GM12878 (cell line): Measurements from ENCODE around the gene DPYSL3. TPM values are rescaled to one million over a fixed set of nuclear protein-coding genes. Genes with fewer than 3 reads are reported as not detected.

ENCODE experiments used
- ATAC-seq: fragments of 200-7000 bp; cut with Tn5 transposase; 3 replicates; pipeline ENCODE4 v1.9.1; 2020; ENCODE audit warnings: mild to moderate bottlenecking, moderate library complexity
- BruUV-seq: library from RNA; stranded (reverse); fragments of 400-500 nt; replicated peaks from 2 replicates; lab custom pipeline; 2021; lab: Mats Ljungman, UMichigan
- CTCF ChIA-PET: fragments of 300-600 bp; sonication (Branson Sonifier 250); formaldehyde crosslinking; extraction: SDS; loops from one replicate; lab custom pipeline; 2021; ENCODE audit warnings: inconsistent platforms; lab: Yijun Ruan, JAX
- POLR2A ChIA-PET: fragments of 350-600 bp; formaldehyde crosslinking; extraction: SDS; loops from one replicate; lab custom pipeline; 2021; ENCODE audit warnings: inconsistent platforms; lab: Charles Lee
- RAD21 ChIA-PET: fragments of 300-600 bp; sonication (Branson Sonifier 250); formaldehyde crosslinking; loops from one replicate; lab custom pipeline; 2023; ENCODE audit warnings: antibody characterized with exemption; ENCODE audit not compliant: unreplicated experiment; lab: Charles Lee
- SMC1A ChIA-PET: fragments of 300-600 bp; sonication (Branson Sonifier 250); formaldehyde crosslinking; loops from one replicate; lab custom pipeline; 2023; ENCODE audit not compliant: unreplicated experiment, uncharacterized antibody; lab: Charles Lee
- DNase-seq: peaks from one replicate; pipeline ENCODE4 v3.0.0-alpha.2; 2011; ENCODE audit warnings: low read depth, low spot score
- FAIRE-seq: peaks from 3 replicates; lab custom pipeline; 2011; peaks lifted over from hg19 to GRCh38; lab: Jason Lieb, UNC
- H2AFZ ChIP-seq: 2 replicates; pipeline ENCODE4 v1.6.0; 2011; ENCODE audit warnings: low read depth, low read length, control low read depth; ENCODE audit not compliant: control insufficient read depth
- H3K27ac ChIP-seq: 2 replicates; pipeline ENCODE4 v1.5.1; 2011; ENCODE audit warnings: control low read depth; ENCODE audit not compliant: control insufficient read depth, insufficient read depth
- H3K27me3 ChIP-seq, 2 experiments: replicated peaks in 1 of 2; 2 replicates each; pipeline versions ENCODE4 v1.6.0 to v1.6.1; 2011; ENCODE audit warnings: low read length in 1 of 2; ENCODE audit not compliant: control insufficient read depth in 2 of 2, insufficient read depth in 2 of 2
- H3K36me3 ChIP-seq, 2 experiments: 2 replicates each; pipeline ENCODE4 v1.5.1; 2011; ENCODE audit warnings: low read length in 1 of 2; ENCODE audit not compliant: control insufficient read depth in 2 of 2, insufficient read depth in 2 of 2
- H3K4me1 ChIP-seq: 2 replicates; pipeline ENCODE4 v1.6.1; 2011; ENCODE audit warnings: mild to moderate bottlenecking, low read length, moderate library complexity, mixed read lengths; ENCODE audit not compliant: control insufficient read depth, insufficient read depth
- H3K4me2 ChIP-seq: 2 replicates; pipeline ENCODE4 v1.6.0; 2011; ENCODE audit warnings: control low read depth; ENCODE audit not compliant: control insufficient read depth, insufficient read depth
- H3K4me3 ChIP-seq: fragments of 200-600 bp; sonication (generic); 2 replicates; pipeline ENCODE4 v1.5.1; 2016
- H3K79me2 ChIP-seq: 2 replicates; pipeline ENCODE4 v1.6.0; 2011; ENCODE audit warnings: low read length; ENCODE audit not compliant: control insufficient read depth, insufficient read depth
- H3K9ac ChIP-seq: 2 replicates; pipeline ENCODE4 v1.8.0; 2011; ENCODE audit warnings: low read length, control low read depth, mixed read lengths; ENCODE audit not compliant: control insufficient read depth, insufficient read depth
- H3K9me3 ChIP-seq: replicated peaks from 3 replicates; pipeline ENCODE4 v1.5.1; 2011; ENCODE audit warnings: mild to moderate bottlenecking, low read length; ENCODE audit not compliant: control insufficient read depth, insufficient read depth
- H4K20me1 ChIP-seq: 2 replicates; pipeline ENCODE4 v1.6.0; 2011; ENCODE audit not compliant: control insufficient read depth, insufficient read depth
- BRCA1 ChIP-seq: IDR thresholded peaks from 2 replicates; pipeline ENCODE4 v1.6.1; 2011; ENCODE audit warnings: low read depth, low read length, improper control_type of control experiment
- CREB1 ChIP-seq: IDR thresholded peaks from 2 replicates; pipeline ENCODE4 v1.6.1; 2012; ENCODE audit warnings: low read depth, mild to moderate bottlenecking, inconsistent platforms
- IKZF1 ChIP-seq: fragments of 450-650 bp; conservative IDR thresholded peaks from 2 replicates; pipeline ENCODE4 v1.6.1; 2017; ENCODE audit warnings: antibody characterized with exemption, mild to moderate bottlenecking
- JUNB ChIP-seq: IDR thresholded peaks from 2 replicates; pipeline ENCODE4 v1.6.1; 2016; ENCODE audit warnings: antibody characterized with exemption, mild to moderate bottlenecking
- RB1 ChIP-seq: fragments of 450-650 bp; formaldehyde crosslinking; IDR thresholded peaks from 2 replicates; pipeline ENCODE4 v1.6.1; 2017; ENCODE audit warnings: mild to moderate bottlenecking, borderline replicate concordance
- ZNF274 ChIP-seq: IDR thresholded peaks from one replicate; pipeline ENCODE4 v1.8.0; 2011; ENCODE audit not compliant: insufficient read length, insufficient read depth
- WGBS: methylation state at CpG from one replicate; pipeline ENCODE4 v1.1.6; 2016; ENCODE audit warnings: low lambda C conversion rate; ENCODE audit not compliant: insufficient replicate concordance, insufficient coverage; ENCODE audit errors: missing lambda C conversion rate; 5-methylcytosine and 5-hydroxymethylcytosine counted together
- in situ Hi-C: fragments of 300-500 bp; cut with MboI; formaldehyde crosslinking; loops from 9 replicates; pipeline ENCODE4 v1.14.3; 2018; ENCODE audit warnings: mixed read lengths
- intact Hi-C: fragments of 100-400 bp; cut with micrococcal nuclease; formaldehyde crosslinking; loops from one replicate; pipeline ENCODE4 v1.14.2; 2022; ENCODE audit not compliant: unreplicated experiment
- polyA plus RNA-seq, 11 experiments: library from polyadenylated mRNA; depleted of rRNA in 4 of 11; unstranded in 6 of 11; stranded (reverse) in 5 of 11; fragments of >200 nt; fragmentation: Nextera tagmentation in 4 of 11; fragmentation: Illumina TruSeq in 1 of 11; extraction: Ambion mirVana in 4 of 11; extraction: Trizol in 1 of 11; gene quantifications; 1 replicate in 1 of 11; 2 replicates in 10 of 11; pipeline versions ENCODE4 v1.2.1 to v1.2.3, GENCODE V29; 2011 to 2016; ENCODE audit warnings: inconsistent platforms in 2 of 11, missing spikeins in 2 of 11, low read depth in 1 of 11
- total RNA-seq, 4 experiments: library from RNA; depleted of rRNA in 3 of 4; stranded (reverse); fragments of >200 nt in 3 of 4; fragmentation: Illumina TruSeq in 1 of 4; extraction: Trizol in 1 of 4; gene quantifications; 2 replicates each; pipeline versions ENCODE4 v1.2.1 to v1.2.3, GENCODE V29; 2013 to 2021
- TF ChIP-seq, protein P1 (sequence below): fragments of 450-650 bp; conservative IDR thresholded peaks from 2 replicates; pipeline ENCODE4 v1.6.1; 2017; ENCODE audit warnings: mild to moderate bottlenecking, moderate library complexity

The DPYSL3 gene
- total and polyA plus RNA-seq, 10 of the 15 experiments (the other 5 are each of a cell fraction or from before 2014, with no cell fraction given): 0.08 to 1.5 (median 0.45) TPM; not detected in 1

DNA sequence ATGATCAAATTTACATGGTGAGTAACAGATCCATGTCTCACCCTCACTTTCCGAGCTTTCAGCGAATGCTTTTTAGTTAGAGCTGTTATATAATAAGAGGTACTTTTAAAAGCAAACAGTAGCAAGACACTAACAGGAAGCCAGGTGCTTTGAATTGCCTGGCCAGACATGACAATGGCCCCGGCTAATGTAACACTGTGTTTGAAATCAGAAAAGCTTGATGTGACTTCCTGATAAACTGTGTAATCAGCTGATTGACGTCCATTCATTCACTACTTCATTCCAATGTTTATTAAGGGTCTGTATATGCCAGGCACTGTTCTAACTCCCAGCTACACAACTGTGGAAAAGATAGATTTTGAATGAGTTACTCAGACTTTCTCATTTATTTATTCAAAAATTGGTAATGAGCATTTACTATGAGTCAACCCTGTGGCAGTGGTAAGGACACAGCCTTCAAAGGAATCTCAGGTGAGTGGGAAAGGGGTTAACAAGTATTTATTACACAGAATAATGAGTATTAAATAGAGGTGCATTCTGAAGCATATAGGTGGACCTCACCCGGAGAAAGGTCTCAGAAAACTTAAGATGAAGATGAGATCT, 26.6 kb downstream of the DPYSL3 start:
- no peak overlapping the region for H3K4me2 ChIP-seq
- no peaks in the 10 kb centered on the region for H3K79me2 ChIP-seq
- H3K4me3 ChIP-seq: no peak overlapping the region
- no peak for DNase-seq
- TF ChIP-seq JUNB (no peak), BRCA1 (no peak), CREB1 (no peak), RB1 (no peak), IKZF1 (no peak), ZNF274 (no peak)
- TF ChIP-seq, protein P1, sequence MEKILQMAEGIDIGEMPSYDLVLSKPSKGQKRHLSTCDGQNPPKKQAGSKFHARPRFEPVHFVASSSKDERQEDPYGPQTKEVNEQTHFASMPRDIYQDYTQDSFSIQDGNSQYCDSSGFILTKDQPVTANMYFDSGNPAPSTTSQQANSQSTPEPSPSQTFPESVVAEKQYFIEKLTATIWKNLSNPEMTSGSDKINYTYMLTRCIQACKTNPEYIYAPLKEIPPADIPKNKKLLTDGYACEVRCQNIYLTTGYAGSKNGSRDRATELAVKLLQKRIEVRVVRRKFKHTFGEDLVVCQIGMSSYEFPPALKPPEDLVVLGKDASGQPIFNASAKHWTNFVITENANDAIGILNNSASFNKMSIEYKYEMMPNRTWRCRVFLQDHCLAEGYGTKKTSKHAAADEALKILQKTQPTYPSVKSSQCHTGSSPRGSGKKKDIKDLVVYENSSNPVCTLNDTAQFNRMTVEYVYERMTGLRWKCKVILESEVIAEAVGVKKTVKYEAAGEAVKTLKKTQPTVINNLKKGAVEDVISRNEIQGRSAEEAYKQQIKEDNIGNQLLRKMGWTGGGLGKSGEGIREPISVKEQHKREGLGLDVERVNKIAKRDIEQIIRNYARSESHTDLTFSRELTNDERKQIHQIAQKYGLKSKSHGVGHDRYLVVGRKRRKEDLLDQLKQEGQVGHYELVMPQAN: no peak
- no peaks in the 10 kb centered on the region for H3K9me3 ChIP-seq
- WGBS: 42% methylated on average over 5 of the region's 5 CpGs
- ChIA-PET RAD21 (no interaction called here), SMC1A (interaction anchor here (0.9 to 2.2 kb wide), 5 partner anchors 10 to 34 kb away, joined by 3 to 9 read pairs (median 7); no protein-coding TSS in a partner anchor), CTCF (interaction anchor here (1.2 to 1.6 kb wide), 4 partner anchors 15 to 93 kb away, joined by 3 to 6 read pairs (median 4); no protein-coding TSS in a partner anchor), POLR2A (interaction anchor here (0.5 kb wide), 1 partner anchor 1127 kb away, joined by 3 read pairs; no protein-coding TSS in a partner anchor)
- in situ Hi-C loops: no loop called here
- no peak overlapping the region for H2AFZ ChIP-seq
- H3K4me1 ChIP-seq: peaks cover 4% of the 10 kb centered on the region; the same call in 1 of the 2 replicates
- no peaks in the 10 kb centered on the region for H3K27me3 ChIP-seq
- no peak for FAIRE-seq
- BruUV-seq: no TSS peak
- no peaks in the 10 kb centered on the region for H3K36me3 ChIP-seq
- intact Hi-C loops: no loop called here
- H4K20me1 ChIP-seq: no peaks in the 10 kb centered on the region
- H3K27ac ChIP-seq: no peak overlapping the region
- ATAC-seq: no peak
- H3K9ac ChIP-seq: no peak overlapping the region
